AG08395 (cell line): ENCODE measurements around the gene TSGA10IP.

Experiments used
- DNase-seq: peaks from one replicate; pipeline ENCODE4 v3.0.0; 2012; ENCODE audit warnings: mixed read lengths, low spot score

The TSGA10IP gene

GRCh38 chr11:65977621-65978390 is 32.5 kb downstream of the TSGA10IP start:
- DNase-seq = no peak

- DNase-seq = no peak
Observed at GRCh38 chr11:65978391-65979238, 33.3 kb downstream of the TSGA10IP start.

GRCh38 chr11:65979261-65979759 is 34.0 kb downstream of the TSGA10IP start:
- DNase-seq = no peak

- DNase-seq = no peak
Observed at GRCh38 chr11:65981101-65981740, 35.9 kb downstream of the TSGA10IP start.

- DNase-seq = no peak
Observed at GRCh38 chr11:65981972-65982823, 36.9 kb downstream of the TSGA10IP start.

- no peak for DNase-seq
Observed at GRCh38 chr11:65982824-65983588, 37.7 kb downstream of the TSGA10IP start.

- no peak for DNase-seq
Observed at GRCh38 chr11:65983589-65983987, 38.3 kb downstream of the TSGA10IP start.

- no peak for DNase-seq
Observed at GRCh38 chr11:65987336-65987735, 42.1 kb downstream of the TSGA10IP start.

- DNase-seq = peak; percentile 91
Observed at GRCh38 chr11:65988791-65989592, 43.7 kb downstream of the TSGA10IP start.

- DNase-seq = no peak
Observed at GRCh38 chr11:65992056-65992455, 46.8 kb downstream of the TSGA10IP start.

GRCh38 chr11:65997286-65997685 is 52.0 kb downstream of the TSGA10IP start:
- DNase-seq = no peak

GRCh38 chr11:66001942-66002647 is 56.8 kb downstream of the TSGA10IP start, which contains the start of the genes BANF1 and EIF1AD:
Gene BANF1 (plus strand): TSS chr11:66002503. CDS start chr11:66003251, 748 bp downstream.
Gene EIF1AD (minus strand): TSS chr11:66002157. CDS start chr11:66000389, 1,768 bp downstream.
- DNase-seq = peak; percentile 94

GRCh38 chr11:66002648-66003225 is 57.5 kb downstream of the TSGA10IP start:
- peak; percentile 71 for DNase-seq

- no peak for DNase-seq
Observed at GRCh38 chr11:66003291-66003690, 58.0 kb downstream of the TSGA10IP start.

- no peak for DNase-seq
Observed at GRCh38 chr11:66004186-66004585, 58.9 kb downstream of the TSGA10IP start.

GRCh38 chr11:66006134-66006890 is 61.0 kb downstream of the TSGA10IP start:
- DNase-seq = no peak

- DNase-seq = no peak
Observed at GRCh38 chr11:66006891-66007176, 61.6 kb downstream of the TSGA10IP start.

GRCh38 chr11:66007201-66007634 is 61.9 kb downstream of the TSGA10IP start:
- DNase-seq = no peak
